Brain microvascular endothelial cell (primary cell): ENCODE measurements around the gene PKP1.

Experiments
- DNase-seq: peaks from one replicate; pipeline ENCODE4 v3.0.0-alpha.2; 2020
- H3K27ac ChIP-seq: fragments of 250-450 bp; sonication (Bioruptor Pico); 2 replicates; pipeline ENCODE4 v1.5.1; 2020; ENCODE audit warnings: mild to moderate bottlenecking, moderate library complexity
- H3K27me3 ChIP-seq: fragments of 250-450 bp; sonication (Bioruptor Pico); replicated peaks from 2 replicates; pipeline ENCODE4 v1.5.1; 2020; ENCODE audit warnings: mild to moderate bottlenecking
- H3K36me3 ChIP-seq: fragments of 250-450 bp; sonication (Bioruptor Pico); replicated peaks from 2 replicates; pipeline ENCODE4 v1.5.1; 2020; ENCODE audit warnings: mild to moderate bottlenecking
- H3K4me3 ChIP-seq: 2 replicates; pipeline ENCODE4 v1.5.1; 2011; ENCODE audit warnings: low read depth, mild to moderate bottlenecking, control low read depth, low read length, moderate library complexity
- in situ Hi-C: cut with HindIII; loops from 2 replicates; pipeline ENCODE4 v1.10.0; 2017; ENCODE audit warnings: low sequenced_read_pairs, low pct_ligation_motif_present
- TF ChIP-seq, protein P1 (sequence below): IDR thresholded peaks from 2 replicates; pipeline ENCODE4 v1.5.1; 2011; ENCODE audit warnings: low read depth, mild to moderate bottlenecking, moderate library complexity, low read length, control low read depth, inconsistent platforms; ENCODE audit errors: missing control alignments

PKP1 gene

DNA sequence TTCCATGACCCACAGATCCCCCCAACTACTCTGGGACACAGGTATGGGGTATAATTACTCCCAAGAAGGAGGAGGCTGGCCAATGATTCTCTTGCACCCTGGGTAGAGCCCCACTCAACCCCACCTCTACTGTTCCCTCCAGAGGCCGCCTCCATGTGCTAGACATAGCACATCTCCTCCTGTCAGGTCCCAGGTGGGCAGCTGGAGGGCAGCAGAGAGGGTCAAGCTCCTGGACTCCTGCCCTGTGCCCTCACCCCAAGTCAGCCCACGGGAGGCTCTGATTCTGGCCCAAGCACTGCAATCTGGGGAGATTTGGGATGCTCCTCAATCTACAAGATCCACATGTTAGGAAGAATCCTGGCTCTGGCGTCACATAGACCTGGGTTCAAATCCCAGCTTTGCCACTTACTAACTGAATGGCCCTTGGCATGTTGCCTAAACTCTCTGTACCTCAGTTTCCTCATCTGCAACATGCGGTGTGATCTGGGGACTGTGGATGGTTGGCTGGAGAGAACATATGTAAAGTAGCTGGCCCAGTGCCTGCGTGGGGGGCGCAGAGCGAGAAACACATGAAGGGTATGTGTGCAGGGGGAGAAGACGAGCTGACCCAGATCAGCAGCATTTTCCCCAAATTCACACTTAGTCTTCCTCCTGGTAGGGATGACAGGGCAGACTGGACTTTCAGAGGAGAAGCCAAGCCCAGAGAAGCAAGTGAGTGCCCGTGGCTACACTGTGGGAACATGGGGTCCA is 71.0 kb downstream of the PKP1 start:
- TF ChIP-seq, protein P1, sequence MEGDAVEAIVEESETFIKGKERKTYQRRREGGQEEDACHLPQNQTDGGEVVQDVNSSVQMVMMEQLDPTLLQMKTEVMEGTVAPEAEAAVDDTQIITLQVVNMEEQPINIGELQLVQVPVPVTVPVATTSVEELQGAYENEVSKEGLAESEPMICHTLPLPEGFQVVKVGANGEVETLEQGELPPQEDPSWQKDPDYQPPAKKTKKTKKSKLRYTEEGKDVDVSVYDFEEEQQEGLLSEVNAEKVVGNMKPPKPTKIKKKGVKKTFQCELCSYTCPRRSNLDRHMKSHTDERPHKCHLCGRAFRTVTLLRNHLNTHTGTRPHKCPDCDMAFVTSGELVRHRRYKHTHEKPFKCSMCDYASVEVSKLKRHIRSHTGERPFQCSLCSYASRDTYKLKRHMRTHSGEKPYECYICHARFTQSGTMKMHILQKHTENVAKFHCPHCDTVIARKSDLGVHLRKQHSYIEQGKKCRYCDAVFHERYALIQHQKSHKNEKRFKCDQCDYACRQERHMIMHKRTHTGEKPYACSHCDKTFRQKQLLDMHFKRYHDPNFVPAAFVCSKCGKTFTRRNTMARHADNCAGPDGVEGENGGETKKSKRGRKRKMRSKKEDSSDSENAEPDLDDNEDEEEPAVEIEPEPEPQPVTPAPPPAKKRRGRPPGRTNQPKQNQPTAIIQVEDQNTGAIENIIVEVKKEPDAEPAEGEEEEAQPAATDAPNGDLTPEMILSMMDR = no peak
- Histone ChIP-seq H3K27ac (no peak overlapping the region), H3K36me3 (no peaks in the 10 kb centered on the region), H3K27me3 (peaks cover 16% of the 10 kb centered on the region), H3K4me3 (no peak overlapping the region)
- DNase-seq = no peak
- in situ Hi-C loops = no loop called here

DNA sequence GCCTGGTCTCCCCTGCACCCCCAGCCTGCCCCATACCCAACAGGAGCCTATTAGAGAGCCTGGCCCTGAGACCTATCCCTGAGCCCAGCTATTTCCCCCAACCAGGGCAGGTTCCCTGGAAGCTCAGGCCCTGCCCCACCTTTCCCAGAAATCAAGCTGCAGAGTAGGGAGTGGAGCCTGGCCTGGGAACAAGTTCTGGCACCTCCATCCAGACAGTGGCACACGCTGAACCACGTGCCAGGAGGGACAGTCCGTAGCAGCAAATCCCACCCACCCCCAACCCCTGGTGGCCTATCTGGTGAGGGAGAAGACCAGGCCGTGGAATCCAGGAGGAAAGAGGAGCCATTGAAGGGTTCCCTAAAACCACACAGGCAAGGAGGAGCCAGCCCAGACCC is 71.6 kb downstream of the PKP1 start:
- no peak overlapping the region for H3K4me3 ChIP-seq
- no peak overlapping the region for H3K27ac ChIP-seq
- no peak for DNase-seq
- in situ Hi-C loops = no loop called here
- peaks cover 15% of the 10 kb centered on the region for H3K27me3 ChIP-seq
- TF ChIP-seq, protein P1 = no peak
- H3K36me3 ChIP-seq = no peaks in the 10 kb centered on the region

DNA sequence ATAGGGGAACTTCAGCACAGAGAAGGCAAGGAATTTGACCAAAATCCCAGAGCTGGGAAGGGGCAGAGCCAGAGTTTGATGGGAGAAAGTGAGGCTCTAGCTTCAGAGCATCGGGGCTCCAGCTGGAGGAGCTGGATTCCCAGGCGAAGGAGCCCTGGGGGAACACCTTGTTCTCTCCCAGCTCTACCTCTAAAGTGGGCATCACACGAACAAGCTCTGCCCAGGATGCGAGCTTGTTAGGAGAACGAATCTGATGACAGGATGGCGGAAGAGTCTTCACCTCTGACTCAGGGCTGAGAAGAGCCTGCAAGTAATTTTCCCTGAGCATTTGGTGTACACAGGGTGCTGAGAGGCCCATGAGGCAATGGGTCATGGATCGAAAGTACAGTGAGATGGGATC is 72.2 kb downstream of the PKP1 start:
- Histone ChIP-seq H3K27me3 (peaks cover 13% of the 10 kb centered on the region), H3K36me3 (no peaks in the 10 kb centered on the region), H3K27ac (no peak overlapping the region), H3K4me3 (no peak overlapping the region)
- in situ Hi-C loops = no loop called here
- no peak for DNase-seq
- TF ChIP-seq, protein P1 = no peak

DNA sequence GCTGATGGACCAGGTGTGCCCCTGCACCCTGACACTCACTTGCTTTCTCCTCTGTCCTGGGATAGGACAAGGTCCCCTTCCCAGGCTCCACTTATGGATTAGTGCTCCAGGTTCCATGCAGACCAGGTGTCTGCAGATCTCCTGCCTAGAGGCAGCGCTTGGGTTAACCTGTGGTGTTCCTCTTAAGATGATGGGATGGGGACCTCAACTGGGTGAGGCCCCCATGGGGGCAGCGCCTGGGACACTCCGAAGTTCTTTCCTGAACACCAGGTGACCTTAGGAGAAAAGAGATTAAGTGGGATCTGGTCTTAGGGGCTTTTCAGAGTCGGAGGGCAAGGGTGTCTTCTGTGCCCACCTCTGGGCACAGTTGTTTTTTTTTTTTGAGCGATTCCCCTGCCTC is 72.9 kb downstream of the PKP1 start:
- H3K4me3 ChIP-seq = no peak overlapping the region
- H3K36me3 ChIP-seq = no peaks in the 10 kb centered on the region
- H3K27ac ChIP-seq = no peak overlapping the region
- H3K27me3 ChIP-seq = peaks cover 13% of the 10 kb centered on the region
- in situ Hi-C loops = no loop called here
- no peak for DNase-seq
- TF ChIP-seq, protein P1 = no peak

DNA sequence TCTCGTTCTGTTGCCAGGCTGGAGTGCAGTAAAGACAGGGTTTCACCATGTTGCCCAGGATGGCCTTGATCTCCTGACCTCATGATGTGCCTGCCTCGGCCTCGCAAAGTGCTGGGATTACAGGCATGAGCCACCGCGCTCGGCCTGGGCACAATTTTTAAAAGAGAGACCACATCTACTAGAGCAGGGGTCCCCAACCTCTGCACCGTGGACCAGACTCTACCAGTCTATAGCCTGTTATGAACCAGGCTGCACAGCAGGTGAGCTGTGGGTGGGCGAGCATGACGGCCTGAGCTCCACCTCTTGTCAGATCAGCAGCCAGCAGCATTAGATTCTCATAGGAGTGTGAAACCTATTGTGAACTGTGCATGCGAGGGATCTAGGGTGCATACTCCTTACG is 73.4 kb downstream of the PKP1 start:
- in situ Hi-C loops = no loop called here
- Histone ChIP-seq H3K27me3 (peaks cover 13% of the 10 kb centered on the region), H3K36me3 (no peaks in the 10 kb centered on the region), H3K27ac (no peak overlapping the region), H3K4me3 (no peak overlapping the region)
- DNase-seq = no peak
- TF ChIP-seq, protein P1 = no peak

DNA sequence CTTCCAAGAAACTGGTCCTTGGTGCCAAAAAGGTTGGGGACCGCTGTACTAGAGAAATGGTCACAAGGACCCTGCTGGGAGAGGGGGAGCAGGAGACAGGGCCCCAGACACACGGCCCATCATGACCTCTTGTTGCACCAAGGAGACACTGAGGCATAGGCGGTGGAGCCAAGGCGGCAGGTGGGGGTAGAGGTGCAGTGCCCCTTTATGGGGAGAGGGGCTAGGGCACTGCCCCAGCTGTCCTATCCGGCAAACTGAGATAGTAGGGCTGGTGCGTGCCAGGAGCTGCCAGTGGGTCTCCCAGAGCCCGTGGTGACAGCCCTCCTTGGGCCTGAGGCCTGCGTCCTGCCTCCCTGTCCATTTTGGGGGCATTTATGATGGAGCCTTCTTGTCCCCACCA is 73.9 kb downstream of the PKP1 start:
- Histone ChIP-seq H3K4me3 (no peak overlapping the region), H3K36me3 (no peaks in the 10 kb centered on the region), H3K27ac (no peak overlapping the region), H3K27me3 (peaks cover 8% of the 10 kb centered on the region)
- DNase-seq = no peak
- TF ChIP-seq, protein P1 = no peak
- in situ Hi-C loops = no loop called here
